HK-2 (cell line): Measurements from ENCODE around the gene PAFAH1B1.

Experiments
- DNase-seq: peaks from one replicate; pipeline ENCODE4 v3.0.0-alpha.2; 2018; ENCODE audit not compliant: unreplicated experiment

Gene PAFAH1B1

DNA sequence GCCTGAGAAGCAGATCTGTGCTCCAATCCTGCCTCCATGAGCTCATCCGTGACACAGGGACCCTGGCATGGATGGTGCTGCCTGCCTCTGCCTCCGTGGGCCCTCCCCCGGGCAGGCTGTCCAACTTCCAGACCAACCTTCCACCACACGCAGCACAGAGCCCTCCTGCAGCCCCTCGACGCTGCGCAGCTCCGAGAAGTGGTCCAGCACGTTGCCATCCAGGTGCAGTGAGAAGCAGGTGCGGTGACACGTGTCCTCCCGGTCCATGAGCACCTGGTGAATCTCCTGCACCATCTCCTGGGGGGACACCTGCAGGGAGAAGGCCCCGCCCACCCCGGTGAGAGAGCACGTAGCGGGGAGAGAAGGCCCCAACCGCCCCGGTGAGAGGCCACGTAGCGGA is 109.7 kb downstream of the PAFAH1B1 start:
- DNase-seq, result no peak

DNA sequence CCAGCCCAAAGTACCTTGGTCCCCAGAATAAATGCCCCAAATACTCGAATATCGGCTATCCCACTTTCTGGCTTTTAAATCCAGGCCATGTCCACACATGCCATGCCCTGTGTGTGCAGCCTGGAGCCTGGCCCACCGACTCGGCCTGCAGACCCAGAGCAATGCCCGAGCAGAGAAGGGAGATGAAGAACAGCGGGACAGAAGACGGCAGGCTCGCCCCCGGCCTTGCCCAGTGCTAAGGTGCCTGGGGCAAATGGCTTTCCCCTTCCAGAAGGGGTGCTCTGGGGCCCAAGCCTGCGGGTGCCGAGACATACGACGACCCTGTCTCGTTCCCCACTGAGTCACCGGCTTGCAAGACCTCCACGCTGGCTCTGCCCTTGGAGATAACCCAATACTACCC is 110.2 kb downstream of the PAFAH1B1 start:
- DNase-seq, result no peak

DNA sequence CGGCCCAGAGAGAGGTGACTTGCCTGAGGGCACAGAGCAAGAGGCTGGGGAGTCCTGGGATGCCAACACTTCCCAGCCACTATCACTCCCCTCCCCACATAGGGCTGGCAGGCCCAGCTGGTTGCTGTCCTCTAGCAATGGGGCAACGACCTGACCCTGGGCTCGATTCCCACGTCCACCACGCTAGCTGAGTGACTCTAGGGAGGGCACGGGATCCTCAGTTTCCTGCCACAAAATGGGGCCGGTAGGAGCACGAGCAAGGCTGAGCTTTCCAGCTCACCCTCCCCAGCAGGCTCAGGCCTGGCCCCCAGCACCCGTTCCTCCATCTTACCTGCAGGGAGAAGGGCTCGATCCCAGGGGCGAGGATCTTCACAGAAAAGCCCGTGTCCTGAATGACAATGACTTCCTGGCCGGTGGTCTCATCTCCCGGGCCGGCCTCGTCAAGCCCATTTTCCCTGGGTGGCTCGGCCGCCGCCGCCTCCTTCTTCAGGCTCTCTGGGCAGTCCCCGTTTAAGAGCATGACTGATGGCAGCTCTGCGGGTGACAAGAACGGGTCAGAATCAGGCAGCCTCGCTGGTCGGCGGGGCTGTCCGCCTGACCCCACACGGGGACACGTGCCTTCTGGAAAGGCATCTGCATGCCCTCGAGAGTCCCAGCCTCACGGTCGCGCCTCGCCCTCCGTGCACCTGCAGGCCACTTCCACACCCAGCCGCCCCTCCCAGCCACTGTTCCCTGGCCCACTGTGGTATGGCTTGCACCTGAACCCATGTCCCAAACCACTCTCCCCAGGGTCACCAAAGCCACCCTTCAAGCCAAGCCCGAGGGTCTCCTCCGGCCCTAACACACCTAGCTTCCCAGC is 110.8 kb downstream of the PAFAH1B1 start:
- DNase-seq, result no peak

DNA sequence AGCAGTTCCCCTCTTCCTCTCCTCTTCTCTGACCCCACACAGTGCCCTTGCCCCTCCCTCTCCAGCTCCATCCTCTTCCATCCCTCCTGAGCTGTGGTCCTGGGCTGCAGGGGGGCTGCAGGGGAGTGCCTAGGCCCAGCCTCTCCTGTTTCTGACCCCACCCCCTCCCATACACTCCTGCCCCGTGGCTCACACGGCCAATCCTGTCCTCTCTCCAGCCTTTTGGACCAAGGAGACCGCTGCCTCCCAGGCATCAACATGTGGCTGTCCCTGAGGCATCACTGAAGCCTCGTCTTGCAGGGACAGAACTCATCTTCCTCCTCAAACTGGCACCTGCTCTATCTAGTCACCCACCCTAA is 111.4 kb downstream of the PAFAH1B1 start:
- DNase-seq, result no peak

DNA sequence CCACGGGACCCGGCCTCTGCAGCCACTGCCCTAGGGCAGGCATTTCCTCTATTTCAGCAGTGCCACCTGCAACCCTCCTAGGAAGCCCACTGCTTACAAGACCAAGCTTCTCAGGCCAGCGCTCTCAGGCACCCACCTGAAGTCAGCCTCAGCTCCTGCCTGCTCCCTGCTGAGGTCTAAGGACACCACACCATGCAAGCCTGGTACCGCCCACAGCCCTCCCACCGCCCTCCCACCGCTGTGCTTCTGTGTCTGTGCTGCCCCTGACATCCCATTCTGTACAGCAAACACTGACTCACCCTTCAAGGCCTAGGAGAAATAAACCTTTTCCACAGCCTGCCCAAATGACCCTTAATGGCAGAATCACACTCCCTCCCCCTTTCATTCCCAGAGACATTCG is 111.8 kb downstream of the PAFAH1B1 start:
- DNase-seq, result no peak

DNA sequence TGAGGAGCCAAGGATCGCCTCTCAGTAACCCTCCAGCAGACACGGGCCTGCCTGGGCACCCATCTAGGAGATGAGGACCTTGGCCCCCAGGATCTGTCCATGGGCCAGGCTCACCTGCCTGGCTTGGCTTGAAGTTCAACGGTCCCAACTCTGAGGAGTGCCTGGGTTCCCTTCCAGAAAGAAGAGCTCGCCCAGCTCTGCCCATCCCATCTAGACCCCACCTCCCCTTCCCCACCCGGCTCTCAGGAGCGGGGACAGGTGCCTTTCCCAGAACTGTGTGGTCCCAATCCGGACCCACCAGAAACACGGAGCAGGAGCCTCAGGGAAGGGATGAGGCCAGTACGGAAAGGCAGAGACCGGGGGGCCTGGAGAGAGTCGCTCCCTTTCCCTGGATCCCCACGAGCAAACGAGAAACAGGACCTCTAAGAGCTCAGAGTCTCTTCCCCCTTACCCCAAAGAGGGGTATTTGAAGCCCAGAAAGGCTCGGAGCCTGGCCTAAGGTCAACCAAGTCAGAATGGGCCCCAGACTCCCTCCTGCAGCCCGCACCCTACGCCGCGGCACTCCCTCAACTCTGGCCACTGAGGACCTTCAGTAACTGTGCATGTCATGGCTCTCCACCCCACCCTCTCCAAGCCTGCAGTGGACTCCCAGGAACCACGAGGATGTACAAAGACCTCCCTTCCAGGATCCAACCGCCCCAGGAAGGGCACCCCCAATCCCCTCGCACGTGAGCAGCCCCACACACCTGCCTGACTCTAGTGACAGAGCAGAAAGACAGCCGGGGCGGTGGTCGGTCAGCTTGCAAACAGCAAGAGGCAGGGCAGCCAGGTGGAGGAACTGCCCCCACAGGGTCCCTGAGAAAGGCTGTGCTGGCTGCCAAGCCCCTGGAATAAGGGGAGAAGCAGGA is 112.7 kb downstream of the PAFAH1B1 start:
- no peak for DNase-seq

DNA sequence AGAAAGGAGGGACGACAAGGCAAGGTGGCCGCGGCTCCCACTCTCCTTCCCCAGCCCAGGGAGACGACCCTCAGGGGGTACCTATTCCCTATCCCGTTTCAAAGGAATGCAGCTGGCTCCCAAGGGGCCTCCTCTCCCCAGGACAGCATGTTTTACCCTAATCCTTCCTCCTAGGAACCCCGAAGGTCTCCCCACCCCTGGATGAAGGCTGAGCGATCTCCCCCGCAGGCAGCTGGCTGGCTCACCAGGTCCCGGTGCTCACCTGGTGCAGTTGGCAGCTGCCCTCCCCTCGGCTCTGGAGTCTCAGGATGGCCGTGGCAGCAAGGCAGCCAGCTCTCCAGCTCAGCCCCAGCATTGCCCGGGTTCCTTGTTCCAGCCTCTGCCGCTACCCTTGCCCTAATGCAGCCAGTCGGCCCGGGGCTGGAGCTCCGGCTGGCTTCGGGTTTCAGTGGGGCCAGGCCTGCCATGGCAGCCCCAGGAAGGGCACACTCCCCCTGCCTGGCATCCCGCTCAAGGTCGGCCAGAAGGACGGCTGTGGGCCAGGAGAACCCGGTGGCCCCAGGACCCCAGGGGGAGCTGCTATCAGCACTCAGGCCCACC is 113.6 kb downstream of the PAFAH1B1 start:
- no peak for DNase-seq

DNA sequence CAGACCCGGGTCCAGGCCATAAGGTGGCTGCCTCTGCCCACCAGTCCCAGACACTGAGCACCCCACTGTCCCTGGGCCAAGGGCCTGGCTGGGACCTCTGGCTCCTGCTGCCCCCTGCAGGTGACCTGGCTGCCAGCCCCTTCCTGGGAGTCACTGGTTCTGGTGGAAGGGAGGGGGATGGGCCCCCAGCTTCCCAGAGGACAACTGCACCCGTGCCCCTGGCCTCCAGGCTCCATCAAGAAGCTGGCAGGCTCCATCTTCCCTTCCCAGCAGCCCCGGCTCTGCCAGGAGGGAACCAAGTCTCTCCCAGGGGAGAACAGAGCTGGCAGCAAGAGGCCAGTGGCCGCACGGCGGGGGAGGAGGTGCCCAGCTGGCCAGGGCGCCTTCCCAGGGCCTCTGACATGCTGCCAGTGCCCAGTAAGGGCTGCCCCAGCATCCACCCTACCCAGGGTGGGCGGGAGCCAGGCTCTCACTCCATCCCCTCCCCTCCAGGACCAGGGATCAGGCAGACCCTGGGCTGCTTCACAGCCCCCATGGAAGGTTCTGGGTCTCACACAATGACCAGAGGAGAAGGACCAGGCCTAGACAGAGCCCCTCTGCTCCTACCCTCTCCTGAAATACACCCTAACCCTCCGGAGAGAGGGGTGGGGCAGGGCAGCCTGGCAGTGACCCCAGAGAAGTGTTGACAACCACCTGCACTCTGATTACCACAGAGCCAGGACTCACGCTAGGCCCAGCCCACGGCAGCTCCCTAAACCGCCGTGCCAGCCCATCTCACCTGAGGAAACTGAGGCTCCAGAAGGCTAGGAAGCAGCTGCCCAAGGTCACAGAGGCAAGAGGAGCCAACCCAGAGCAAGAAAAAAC is 114.5 kb downstream of the PAFAH1B1 start:
- peak; percentile 37 for DNase-seq

DNA sequence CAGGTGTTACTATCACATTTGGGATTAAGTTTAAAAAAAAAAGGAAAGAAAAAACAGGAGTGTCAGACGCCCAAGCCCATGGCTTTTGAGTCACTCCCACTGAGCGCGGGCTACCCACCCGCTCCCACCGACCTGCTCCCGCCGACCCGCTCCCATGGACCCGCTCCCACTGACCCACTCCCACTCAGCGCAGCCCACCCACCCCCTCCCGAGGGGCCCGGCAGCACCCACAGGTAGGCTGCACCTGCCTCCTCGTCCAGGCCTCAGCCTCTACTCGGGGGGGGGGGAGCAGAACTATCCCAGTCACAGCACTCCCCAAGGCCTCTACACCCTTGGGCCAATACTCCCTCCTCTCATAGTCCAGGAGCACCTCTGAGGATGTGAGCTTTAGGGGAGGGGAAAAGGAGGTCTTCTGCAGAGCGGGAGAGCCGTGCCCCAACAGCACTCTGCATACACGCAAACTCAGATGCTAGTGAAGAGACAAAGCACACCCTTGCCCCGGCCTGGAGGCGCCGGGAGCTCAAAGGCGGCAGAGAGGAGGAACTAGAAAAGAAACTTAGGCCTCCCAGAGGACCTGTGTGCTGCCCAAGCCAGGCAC is 115.2 kb downstream of the PAFAH1B1 start:
- no peak for DNase-seq

DNA sequence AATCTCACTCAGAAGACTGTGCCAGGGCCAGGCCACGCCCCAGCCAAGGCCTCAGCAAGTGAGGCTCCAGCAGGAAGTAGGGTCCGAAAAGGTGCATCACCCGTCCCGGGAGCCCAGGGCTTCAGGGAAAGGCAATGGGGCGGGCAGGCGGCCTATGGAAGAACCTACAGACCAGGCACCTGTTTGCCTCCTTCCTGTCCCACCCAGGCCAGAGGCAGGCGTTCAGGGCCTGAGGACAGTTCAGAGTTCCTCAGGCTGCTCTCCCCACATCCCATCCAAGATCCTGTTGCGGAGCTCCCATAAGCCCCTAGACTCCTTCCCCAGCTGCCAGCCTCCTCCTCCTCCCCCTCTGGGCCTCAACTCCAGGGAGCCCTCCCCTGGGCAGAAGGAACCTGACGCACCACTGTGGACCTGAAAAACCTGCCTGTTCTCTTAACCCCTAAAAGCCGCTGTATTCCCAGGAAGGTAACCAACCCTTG is 115.8 kb downstream of the PAFAH1B1 start:
- DNase-seq, result no peak

DNA sequence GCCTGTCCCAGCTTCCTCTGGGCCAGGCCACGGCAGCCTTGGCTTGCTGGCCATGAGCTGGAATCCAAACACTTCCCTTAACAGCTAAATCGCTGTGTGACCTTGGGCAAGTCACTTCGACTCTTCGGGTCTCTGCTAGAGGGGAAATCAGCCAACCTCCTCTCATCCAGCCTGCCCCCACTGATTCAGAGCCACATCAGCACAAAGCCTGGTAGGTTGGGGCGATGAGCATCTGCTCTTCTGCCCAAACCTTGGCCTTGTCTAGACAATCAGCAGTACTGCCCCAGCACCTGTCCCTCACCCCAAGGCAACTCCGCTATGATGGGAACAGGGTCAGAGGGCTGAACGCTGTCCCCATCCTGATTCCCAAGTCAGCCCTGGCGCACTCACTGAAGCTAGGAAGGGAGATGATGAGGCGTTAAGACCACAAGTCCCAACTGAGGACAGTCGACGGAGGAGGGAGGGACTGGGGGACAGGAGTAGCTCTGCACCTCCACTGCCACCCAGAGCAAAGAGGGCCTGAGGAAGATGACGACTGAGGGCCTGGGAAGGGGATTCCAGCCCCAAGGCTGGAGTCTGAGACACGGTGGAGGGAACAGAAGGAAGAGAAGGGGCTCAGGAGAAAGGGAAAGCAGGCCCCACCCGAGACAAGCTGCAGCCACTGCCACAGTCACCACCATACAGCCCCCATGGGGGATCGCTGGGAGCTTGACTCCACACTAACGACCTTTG is 116.8 kb downstream of the PAFAH1B1 start:
- no peak for DNase-seq

DNA sequence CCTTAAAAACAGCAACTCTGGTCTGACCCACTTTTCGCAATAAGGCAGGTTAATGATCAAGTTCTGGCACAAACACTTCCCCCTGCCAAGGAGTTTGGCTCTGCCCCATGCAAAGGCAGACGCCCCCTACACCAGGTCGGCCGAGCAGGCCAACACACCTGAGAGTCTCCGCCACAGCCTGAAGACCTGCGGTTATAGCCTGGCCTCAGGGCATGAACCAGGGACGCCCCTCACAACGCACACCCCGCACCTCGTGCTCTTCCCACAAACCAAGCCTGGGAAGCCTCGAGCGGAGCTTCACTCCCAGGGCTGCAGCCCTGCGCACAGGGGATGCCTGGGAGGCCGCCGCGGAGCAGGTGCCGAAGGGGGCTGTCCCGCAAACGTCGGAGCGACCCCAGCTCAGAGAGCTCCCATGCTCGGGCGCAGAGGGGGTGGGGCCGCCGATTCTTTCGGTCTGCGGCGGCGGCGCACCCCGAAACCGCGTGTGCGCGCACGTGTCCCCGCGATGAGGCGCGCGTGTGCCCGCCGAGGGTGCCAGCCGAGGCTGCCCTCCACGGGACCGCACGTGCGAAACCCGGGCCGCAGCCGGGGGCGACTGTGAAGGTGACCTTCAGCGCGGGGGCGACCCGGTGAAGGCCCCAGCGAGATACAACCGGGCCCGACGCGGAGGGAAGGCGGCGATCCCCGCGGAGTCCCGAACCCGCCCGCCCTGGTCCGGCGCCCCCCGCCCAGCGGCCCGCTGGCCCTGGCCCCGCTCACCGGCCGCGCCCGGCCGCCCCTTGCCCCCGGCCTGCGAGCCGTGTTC is 117.6 kb downstream of the PAFAH1B1 start:
- no peak for DNase-seq

DNA sequence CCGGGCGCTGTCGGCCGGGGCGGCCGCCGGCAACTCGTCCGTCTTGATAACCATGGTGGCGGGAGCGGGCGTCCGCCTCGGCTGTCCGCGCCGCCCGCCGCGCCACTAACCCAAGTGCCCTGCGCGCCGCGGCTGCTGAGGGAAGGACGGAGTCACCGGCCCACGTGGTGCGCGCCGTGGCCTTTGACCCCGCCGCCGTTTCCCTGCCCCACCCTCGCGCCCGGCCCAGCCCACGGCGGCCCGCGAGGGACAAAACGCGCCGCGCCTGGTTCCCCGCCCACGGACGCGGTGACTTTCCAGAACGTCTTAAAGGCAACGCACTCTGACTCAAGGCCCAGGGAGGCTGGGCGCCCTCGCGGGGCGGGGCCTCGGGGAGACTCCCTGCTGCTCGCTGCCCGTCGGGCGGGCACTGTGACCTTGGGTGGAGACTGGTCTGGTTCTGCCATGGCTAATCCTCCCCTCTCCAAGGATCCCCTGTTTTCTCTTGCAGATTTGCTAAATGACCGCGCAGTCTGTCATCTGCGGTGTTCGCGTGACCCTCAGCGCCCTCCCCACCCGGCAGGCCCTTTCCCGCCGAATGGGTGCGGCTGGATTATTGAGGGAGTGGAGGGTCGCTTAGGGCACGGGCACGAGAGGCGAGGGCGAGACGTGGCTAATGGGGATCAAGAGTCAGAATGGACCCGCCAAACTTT is 118.3 kb downstream of the PAFAH1B1 start, which contains the start of gene CLUH:
TSS of gene CLUH (minus strand) at position 157 of the 692 bp plus-strand sequence. CDS start at position 54, 103 bp downstream.
- peak; percentile 96 for DNase-seq

DNA sequence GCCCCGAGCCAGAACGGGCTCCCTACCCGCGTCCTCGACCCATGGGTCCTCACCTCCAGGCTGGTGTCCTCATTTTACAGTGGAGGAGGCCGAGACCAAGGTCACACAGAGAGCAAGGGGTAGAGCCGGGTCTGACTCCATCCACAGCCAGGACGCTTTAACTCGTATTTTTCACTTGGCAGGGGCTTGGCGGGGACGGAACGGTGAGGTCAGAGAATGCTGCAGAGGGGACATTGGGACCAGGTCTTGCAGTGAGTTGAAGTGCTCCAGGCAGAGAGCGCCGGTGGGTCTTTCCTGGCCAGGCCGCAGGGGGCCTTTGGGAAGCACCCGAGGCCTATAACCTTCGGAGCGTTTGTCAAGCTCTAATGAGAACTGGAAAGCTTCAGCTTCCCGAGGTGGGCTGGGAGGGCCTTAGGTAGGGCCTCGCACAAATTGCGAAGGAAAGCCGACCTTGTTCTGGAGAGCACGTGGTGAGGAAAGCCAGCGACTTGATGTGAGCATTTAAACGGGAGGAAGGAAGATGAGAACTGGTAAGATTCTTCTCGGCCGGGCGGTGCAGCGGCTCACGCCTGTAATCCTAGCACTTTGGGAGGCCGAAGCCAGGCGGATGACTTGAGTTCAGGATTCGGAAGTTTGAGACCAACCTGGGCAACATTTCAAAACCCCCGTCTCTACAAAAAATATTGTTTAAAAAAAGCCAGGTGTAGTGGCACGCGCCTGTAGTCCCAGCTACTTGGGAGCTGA is 119.0 kb downstream of the PAFAH1B1 start:
- DNase-seq, result no peak

DNA sequence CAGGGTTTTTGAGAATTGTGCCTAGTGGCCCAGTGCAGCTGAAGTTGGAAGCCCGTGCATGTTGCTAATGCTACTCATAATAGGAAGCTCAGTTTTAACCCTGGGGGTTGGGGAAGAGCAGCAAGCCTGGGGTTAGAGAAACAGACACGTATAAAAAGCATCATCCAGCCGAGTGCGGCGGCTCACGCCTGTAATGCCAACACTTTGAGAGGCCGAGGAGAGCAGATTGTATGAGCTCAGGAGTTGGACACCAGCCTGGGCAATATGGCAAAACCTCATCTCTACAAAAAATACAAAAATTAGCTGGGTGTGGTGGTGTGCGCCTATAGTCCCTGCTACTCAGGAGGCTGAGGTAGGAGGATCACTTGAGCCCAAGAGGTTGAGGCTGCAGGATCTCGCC is 120.4 kb downstream of the PAFAH1B1 start:
- no peak for DNase-seq

DNA sequence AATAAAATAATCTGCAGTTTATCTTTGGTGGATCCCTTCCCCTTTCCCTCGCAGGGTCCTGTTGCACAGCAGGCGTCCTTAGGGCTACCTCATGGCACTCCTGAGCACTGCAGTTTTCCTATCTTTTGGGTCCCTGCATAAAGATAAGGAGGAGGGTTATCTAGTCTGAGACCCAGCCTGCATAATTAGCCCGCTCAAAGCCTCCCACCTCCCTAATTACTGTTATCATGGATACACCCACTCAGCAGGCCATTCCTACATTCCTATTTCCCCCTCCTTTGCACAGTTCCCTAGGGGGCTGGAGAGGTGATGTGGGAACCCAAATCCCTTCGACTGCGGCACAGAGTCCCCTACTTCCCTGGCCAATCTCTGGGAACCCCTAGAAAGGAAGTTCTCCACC is 123.2 kb downstream of the PAFAH1B1 start:
- DNase-seq, result no peak

DNA sequence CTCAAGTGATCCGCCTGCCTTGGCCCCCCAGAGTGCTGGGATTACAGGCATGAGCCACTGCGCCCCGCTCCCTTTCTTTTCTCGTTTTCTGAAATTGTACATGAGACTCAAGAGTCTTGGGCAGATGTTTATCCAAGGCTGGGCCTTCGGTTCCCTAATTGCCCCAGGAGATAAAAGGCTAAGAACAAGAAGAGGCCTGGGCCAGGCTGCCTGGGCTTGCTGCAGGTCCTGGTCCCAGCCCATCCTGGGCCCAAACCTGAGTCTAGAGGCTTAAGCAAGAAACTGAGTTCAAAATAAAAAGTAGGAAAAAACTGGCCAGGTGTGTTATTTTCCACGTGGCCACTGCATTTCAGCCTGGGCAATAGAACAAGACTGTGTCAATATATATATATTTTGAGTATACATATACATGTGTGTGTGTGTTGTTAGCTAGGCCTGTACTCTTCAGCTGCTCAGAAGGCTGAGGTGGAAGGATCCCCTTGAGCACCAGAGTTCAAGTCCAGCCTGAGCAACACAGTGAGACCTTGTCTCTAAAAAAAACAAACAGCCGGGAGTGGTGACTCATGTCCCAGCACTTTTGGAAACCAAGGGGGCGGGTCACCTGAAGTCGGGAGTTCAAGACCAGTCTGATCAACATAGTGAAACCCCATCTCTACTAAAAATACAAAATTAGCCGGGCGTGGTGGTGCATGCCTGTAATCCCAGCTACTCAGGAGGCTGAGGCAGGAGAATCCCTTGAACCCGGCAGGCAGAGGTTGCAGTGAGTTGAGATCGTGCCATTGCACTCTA is 124.9 kb downstream of the PAFAH1B1 start:
- no peak for DNase-seq
